Left ventricle myocardium superior (tissue), 1 donor: ENCODE measurements around the gene AASDH. TPM values are rescaled to one million over a fixed set of nuclear protein-coding genes. Genes with fewer than 3 reads are reported as not detected.

Experiments
- ATAC-seq: fragments of 200-7000 bp; cut with Tn5 transposase; one replicate; pipeline ENCODE4 v1.9.1; 2020; ENCODE audit warnings: mild to moderate bottlenecking, moderate library complexity
- DNase-seq: peaks from one replicate; pipeline ENCODE4 v3.0.0-alpha.2; 2020
- intact Hi-C: fragments of 100-400 bp; cut with micrococcal nuclease; formaldehyde crosslinking; loops from one replicate; pipeline ENCODE4 v1.11.0; 2022
- total RNA-seq: library from RNA; stranded (reverse); fragmentation: NEBNext Ultra II Directional; extraction: Animal tissue kit (Norgen Biotek cat#: 25700); gene quantifications from one replicate; pipeline ENCODE4 v1.2.1, GENCODE V29; 2021
- donor health status: DM: no; HTN: yes; CAD: no; lungs with severe emphysema.

AASDH gene
- total RNA-seq, 1 donor from 2014 or later: 5.3 TPM

GRCh38 chr4:56321251-56321650 lies 66.0 kb downstream of the AASDH start:
- ATAC-seq (no peak), DNase-seq (no peak)
- intact Hi-C loops: no loop called here

GRCh38 chr4:56320293-56320692 lies 67.0 kb downstream of the AASDH start:
- intact Hi-C loops: no loop called here
- ATAC-seq (no peak), DNase-seq (no peak)

- DNase-seq (no peak), ATAC-seq (no peak)
- intact Hi-C loops: no loop called here
These were observed 68.7 kb downstream of the AASDH start for GRCh38 chr4:56318555-56318954.

- DNase-seq: no peak
- intact Hi-C loops: no loop called here
- no peak for ATAC-seq
These were observed 69.5 kb downstream of the AASDH start for GRCh38 chr4:56317749-56318148.

DNA sequence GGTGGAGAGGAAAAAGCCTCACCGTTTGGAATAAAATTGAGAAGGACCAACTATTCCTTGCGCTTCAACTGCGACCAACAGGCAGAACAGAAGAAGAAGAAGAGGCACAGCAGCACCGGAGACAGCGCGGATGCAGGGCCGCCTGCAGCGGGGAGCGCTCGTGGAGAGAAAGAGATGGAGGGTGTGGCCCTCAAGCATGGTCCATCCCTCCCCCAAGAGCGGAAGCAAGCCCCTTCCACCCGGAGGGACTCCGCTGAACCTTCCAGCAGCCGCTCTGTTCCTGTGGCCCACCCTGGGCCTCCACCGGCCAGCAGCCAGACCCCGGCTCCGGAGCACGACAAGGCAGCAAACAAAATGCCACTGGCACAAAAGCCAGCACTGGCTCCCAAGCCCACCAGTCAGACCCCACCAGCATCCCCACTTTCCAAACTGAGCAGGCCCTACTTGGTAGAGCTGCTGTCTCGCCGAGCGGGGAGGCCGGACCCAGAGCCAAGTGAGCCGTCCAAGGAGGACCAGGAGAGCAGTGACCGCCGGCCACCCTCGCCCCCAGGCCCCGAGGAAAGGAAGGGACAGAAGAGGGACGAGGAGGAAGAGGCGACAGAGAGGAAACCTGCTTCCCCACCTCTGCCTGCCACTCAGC lies 71.2 kb downstream of the AASDH start:
- no peak for DNase-seq
- no peak for ATAC-seq
- intact Hi-C loops: no loop called here

- no peak for DNase-seq
- intact Hi-C loops: no loop called here
- ATAC-seq: no peak
These were observed 71.7 kb downstream of the AASDH start for GRCh38 chr4:56315543-56315942.

GRCh38 chr4:56315041-56315440 lies 72.2 kb downstream of the AASDH start:
- DNase-seq: no peak

DNA sequence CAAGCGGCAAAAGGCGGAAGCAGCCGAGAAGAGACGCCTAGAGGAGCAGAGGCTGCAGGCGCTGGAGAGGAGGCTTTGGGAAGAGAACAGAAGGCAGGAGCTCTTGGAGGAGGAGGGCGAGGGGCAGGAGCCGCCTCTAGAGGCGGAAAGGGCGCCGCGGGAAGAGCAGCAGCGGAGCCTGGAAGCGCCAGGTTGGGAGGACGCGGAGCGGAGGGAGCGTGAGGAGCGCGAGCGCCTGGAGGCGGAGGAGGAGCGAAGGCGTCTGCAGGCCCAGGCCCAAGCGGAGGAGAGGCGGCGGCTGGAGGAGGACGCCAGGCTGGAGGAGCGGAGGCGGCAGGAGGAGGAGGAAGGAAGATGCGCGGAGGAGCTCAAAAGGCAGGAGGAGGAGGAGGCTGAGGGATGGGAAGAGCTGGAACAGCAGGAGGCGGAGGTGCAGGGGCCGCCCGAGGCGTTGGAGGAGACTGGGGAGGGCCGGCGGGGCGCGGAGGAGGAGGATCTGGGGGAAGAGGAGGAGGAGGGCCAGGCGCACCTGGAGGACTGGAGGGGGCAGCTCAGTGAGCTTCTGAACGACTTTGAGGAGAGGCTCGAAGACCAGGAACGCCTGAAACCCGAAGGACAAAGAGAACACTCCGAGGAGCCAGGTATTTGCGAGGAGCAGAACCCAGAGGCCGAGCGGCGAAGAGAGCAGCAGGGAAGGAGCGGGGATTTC lies 72.9 kb downstream of the AASDH start:
- DNase-seq (no peak), ATAC-seq (no peak)
- intact Hi-C loops: no loop called here

More at GRCh38 chr4:56315041-56315440, 72.2 kb downstream of the AASDH start:
- no peak for ATAC-seq
- intact Hi-C loops: no loop called here

GRCh38 chr4:56313132-56313531 lies 74.2 kb downstream of the AASDH start:
- intact Hi-C loops: no loop called here
- no peak for DNase-seq
- no peak for ATAC-seq

DNA sequence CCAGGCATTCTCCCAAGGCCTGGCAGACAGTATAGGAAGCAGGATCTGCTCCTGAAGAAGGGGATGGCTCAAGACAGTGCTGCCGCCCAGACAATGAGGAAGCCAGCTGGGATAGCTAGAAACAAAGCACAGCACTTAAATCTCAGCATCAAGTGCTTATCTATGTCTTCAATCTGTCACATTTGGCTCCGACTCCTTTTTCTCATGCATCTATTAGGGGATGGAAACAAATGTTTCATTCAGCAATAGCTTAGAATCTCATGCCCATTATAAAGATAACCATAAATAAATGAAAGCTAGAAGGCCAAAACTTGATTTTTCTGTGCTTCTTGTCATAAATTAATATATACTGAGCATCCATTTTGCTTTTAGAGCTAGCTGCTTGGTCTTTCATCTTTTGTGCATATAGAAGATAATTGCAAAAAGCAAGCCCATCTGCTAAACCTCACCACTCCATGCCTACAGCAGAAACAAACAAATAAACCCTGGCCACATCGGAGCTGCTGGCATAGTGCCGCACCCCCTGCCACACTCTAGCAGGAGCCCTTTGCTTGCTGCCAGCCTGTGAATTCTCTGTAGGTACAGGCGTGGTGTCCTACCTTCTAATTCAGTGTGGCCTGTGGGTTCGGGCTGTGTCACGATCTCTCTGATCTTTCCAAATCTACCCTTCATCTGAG lies 75.9 kb downstream of the AASDH start:
- intact Hi-C loops: no loop called here
- no peak for DNase-seq
- no peak for ATAC-seq

- intact Hi-C loops: no loop called here
- DNase-seq (no peak), ATAC-seq (no peak)
These were observed 76.7 kb downstream of the AASDH start for GRCh38 chr4:56310401-56311125.

DNA sequence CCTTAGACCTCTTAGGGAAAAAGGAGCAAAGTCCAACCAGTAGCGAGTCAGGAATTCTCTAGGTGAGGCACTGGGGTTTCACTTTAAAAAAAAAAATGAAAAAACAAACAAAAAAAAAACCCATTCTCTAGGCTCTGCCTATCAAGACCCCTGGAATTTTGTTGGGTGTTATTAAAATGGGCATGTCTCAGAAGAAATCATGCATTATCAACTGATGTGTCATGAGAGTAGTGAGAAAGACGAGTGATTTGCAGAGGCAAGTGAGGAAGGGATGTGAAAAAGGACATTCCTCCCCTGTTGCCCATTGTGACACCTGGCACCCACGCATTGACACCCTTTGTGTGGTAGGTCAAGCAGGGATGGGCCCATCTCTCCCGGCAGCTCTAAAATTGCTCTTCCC lies 78.9 kb downstream of the AASDH start:
- intact Hi-C loops: no loop called here
- DNase-seq: no peak
- ATAC-seq: no peak

- no peak for ATAC-seq
- intact Hi-C loops: no loop called here
- no peak for DNase-seq
These were observed 79.9 kb downstream of the AASDH start for GRCh38 chr4:56307423-56307822.

GRCh38 chr4:56305390-56305789 lies 81.9 kb downstream of the AASDH start:
- ATAC-seq (no peak), DNase-seq (no peak)
- intact Hi-C loops: no loop called here

GRCh38 chr4:56303921-56304320 lies 83.4 kb downstream of the AASDH start:
- ATAC-seq: no peak
- intact Hi-C loops: no loop called here
- DNase-seq: no peak

DNA sequence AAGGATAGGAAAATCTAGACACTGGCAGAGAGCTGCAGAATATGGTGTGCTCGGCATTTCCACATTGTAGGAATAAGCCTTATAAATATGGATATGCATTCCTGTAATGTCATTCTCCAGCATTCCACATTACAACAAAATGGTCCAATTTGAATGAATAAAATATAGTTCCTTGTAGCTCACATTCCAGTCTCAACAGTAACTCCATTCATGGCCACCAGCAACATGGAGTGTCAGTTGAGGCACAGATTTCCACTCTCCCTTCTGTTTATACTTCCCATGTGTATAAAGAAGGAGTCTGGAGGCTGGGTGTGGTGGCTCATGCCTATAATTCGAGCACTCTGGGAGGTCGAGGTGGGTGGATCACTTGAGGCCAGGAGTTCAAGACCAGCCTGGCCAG lies 84.5 kb downstream of the AASDH start:
- ATAC-seq (no peak), DNase-seq (no peak)
- intact Hi-C loops: no loop called here

GRCh38 chr4:56301997-56302496 lies 85.2 kb downstream of the AASDH start:
- ATAC-seq: no peak
- intact Hi-C loops: no loop called here
- no peak for DNase-seq

DNA sequence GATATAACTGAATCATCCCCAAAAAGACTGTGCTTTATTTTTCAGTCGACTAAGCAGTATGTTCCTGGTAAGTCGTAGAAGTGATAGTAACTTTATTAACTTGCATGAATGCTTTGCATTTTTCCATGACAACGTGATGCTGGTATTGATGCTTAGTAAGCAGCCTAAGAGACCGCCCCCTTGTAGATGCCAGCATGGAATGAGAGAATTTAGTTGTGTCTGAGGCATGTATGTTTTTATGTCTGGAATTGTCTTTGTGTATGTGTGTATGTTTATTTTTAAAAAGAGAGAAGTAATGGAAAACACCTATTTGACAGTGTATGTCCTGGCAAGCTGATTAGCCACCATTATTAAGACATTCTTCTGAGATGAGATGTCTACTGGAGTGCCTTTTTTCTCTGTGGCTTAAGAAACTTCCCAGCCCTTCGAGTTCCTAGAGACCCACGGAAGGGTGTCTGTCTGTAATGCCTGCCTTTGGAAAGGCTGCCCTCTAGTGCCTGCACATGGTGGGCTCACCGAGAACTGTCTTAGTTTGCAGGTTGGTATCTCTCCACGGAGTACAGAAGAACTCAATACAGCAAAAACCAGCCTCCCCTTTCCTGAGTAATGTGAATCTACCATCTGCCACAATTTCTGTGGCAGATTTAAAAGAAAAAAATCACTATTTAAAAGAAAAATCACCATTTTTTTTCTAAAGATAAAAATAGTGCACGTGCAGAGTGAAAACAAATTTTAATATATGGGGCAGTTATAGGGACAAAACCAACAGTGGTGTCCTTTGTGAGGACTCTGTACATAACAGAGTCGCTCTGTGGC lies 85.9 kb downstream of the AASDH start:
- intact Hi-C loops: no loop called here
- peak; percentile 62 for DNase-seq
- peak; percentile 94 for ATAC-seq

- ATAC-seq (no peak), DNase-seq (no peak)
- intact Hi-C loops: no loop called here
These were observed 89.1 kb downstream of the AASDH start for GRCh38 chr4:56298236-56298635.
